ENCODE measurements around the gene RMI1.

Gene RMI1

GRCh38 chr9:84045481-84046097, 65.0 kb downstream of the RMI1 start:
- Histone ChIP-seq H3K4me3 (no peak overlapping the region), H3K27ac (no peak overlapping the region)
- no peak for TF ChIP-seq CTCF (IDR thresholded peaks at IDR 0.05)
- DNase-seq (ENCODE audit: low spot score), result no peak

Measured in coronary artery (tissue), 2 donors.